Measurements from ENCODE around the gene VIPR2.

VIPR2 gene

GRCh38 chr7:159033956-159034355 is 110.7 kb downstream of the VIPR2 start:
- H3K4me3 ChIP-seq (ENCODE audit: low read length): no peak overlapping the region
- DNase-seq (ENCODE audit: low read depth): no peak
- TF ChIP-seq CTCF (conservative IDR thresholded peaks at IDR 0.05; ENCODE audit: low read length): no peak

DNA sequence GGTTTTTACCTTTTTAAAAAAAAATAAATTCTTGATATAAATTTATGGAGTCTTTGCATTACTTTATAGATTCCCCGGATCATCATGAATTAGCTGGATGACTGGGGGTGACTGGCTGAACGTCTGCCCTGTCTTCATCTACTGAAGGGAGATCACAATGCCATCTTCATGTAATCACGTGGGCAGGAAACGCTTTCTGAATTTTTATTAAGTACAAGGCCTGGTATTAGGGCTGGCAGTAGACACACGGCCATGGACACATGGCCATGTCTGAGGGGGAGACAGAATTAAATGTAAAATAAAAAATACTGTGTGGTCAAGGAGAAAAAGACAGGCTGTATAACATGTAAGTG is 111.2 kb downstream of the VIPR2 start:
- H3K4me3 ChIP-seq (ENCODE audit: low read length): no peak overlapping the region

GRCh38 chr7:159032753-159033472 is 111.8 kb downstream of the VIPR2 start:
- no peak for DNase-seq (ENCODE audit: low read depth)
- H3K4me3 ChIP-seq (ENCODE audit: low read length): no peak overlapping the region
- no peak for TF ChIP-seq CTCF (conservative IDR thresholded peaks at IDR 0.05; ENCODE audit: low read length)

More for the DNA sequence above, 111.2 kb downstream of the VIPR2 start:
- no peak for DNase-seq (ENCODE audit: low read depth)
- TF ChIP-seq CTCF (conservative IDR thresholded peaks at IDR 0.05; ENCODE audit: low read length): no peak

DNA sequence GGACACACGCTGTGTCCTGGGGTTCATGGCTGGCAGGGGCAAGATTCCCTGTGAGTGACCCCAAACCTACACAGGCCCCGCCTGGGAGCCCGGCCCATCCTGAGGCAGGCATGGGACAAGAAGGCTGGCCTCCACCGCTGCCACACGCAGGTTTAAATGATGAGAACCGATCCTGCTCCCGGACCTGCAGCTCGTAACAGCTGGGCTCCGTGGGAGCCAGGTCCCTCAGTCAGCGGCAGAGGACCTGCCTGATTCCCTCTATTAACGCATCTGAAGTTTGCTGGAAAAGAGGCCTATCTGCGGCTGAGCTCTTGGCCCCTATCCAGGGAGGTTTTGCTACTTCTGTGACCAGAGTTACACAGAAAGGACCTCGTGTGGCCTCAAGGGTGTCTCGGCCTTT is 112.3 kb downstream of the VIPR2 start:
- no peak for DNase-seq (ENCODE audit: low read depth)
- no peak overlapping the region for H3K4me3 ChIP-seq (ENCODE audit: low read length)
- no peak for TF ChIP-seq CTCF (conservative IDR thresholded peaks at IDR 0.05; ENCODE audit: low read length)

DNA sequence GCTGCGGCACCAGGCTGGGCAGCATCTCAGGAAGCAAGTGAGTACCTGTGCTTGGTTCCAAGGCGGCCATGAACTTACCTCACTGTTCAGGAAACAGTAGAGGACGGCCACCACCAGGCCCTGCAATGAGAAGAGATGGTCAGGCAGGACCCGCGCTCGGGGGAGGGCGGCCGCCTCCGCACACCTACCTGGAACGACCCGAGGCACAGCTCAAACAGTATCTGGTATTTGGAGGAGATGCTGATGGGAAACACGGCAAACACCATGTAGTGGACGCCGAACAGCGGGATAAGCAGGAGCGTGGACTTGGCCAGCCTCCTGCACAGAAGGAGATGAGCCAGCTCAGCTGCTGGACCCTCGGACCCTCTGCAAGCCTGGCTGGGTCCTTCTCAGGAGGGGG is 112.9 kb downstream of the VIPR2 start:
- DNase-seq (ENCODE audit: low read depth): no peak
- no peak overlapping the region for H3K4me3 ChIP-seq (ENCODE audit: low read length)
- TF ChIP-seq CTCF (conservative IDR thresholded peaks at IDR 0.05; ENCODE audit: low read length): no peak

DNA sequence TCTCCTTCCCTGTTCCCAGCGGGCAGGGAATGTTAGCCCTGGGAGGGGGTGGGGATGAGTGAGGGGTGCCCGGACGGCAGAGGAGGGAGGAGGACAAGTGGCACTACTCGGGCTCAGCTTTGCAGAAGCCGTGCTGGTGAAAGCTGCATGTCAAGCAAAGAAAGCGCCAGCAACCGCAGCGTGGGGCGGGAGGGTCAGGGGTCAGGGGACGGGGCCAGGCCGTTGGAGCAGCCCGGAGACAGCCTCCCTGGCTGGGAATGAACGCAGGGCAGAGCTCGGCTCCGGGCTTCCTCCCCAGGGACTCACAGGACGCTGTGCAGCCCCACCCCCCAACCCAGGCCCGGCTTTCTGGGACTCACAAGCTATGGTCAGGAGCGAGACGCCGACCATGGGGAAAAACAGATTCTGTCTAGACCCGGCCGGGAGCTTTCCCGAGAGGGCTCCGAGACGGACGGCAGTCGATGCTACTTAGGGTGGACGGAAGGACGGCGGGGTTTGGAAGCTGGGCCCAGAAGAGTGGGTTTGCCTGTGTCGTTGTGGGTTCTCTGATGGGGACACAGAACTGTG is 113.4 kb downstream of the VIPR2 start:
- no peak for TF ChIP-seq CTCF (conservative IDR thresholded peaks at IDR 0.05; ENCODE audit: low read length)
- no peak for DNase-seq (ENCODE audit: low read depth)
- H3K4me3 ChIP-seq (ENCODE audit: low read length): no peak overlapping the region

GRCh38 chr7:159030490-159031134 is 114.1 kb downstream of the VIPR2 start:
- no peak overlapping the region for H3K4me3 ChIP-seq (ENCODE audit: low read length)
- TF ChIP-seq CTCF (conservative IDR thresholded peaks at IDR 0.05; ENCODE audit: low read length): no peak
- no peak for DNase-seq (ENCODE audit: low read depth)

Measured in AG10803 (cell line).